ENCODE results near the gene KANSL1L.

Gene KANSL1L

DNA sequence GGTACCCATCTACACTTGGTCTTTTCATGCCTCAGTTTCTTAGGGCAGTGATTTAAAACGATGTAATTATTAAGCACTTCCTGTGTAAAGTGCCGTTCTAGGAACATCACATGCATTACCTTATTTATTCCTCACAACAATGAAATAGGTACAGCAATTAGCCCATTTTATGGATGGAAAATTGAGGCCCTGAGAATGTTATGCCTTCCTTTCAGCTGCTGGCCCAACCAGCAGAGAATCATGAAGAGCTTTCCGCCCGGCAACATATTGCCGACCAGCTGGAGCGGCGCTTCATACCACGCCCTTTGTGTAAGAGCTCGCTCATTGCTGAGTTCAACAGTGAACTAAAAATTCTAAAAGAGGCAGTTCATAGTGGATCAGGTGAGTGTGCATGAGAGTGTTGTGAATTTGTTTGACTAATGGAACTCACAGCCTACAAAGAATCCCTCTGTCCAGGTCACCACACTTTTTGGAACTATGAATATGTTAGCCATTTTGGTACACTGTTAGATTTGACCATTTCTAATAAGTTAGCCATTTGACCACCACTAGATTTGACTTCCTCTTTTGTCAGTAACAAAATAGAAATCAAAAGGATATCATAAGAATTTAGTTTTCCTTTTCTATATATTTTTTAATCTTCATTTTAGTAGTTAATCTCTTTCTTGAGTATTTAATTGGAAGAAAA is 194.4 kb downstream of the KANSL1L start:
- no peaks in the 10 kb centered on the region for H3K9me3 ChIP-seq (ENCODE audit: insufficient read depth, low read length)
- no peaks in the 10 kb centered on the region for H3K36me3 ChIP-seq (ENCODE audit: low read length)
- no peak overlapping the region for H3K4me2 ChIP-seq (ENCODE audit: low read depth, low read length, poor library complexity, severe bottlenecking)
- no peak overlapping the region for H2AFZ ChIP-seq (ENCODE audit: low read depth, low read length, severe bottlenecking)
- no peaks in the 10 kb centered on the region for H4K20me1 ChIP-seq (ENCODE audit: low read depth, low read length)
- no peak for TF ChIP-seq EZH2phosphoT487 (conservative IDR thresholded peaks at IDR 0.05; ENCODE audit: low read length)
- no peaks in the 10 kb centered on the region for H3K79me2 ChIP-seq (ENCODE audit: insufficient read depth, low read length)
- H3K27ac ChIP-seq (ENCODE audit: low read depth, low read length), result no peak overlapping the region
- H3K9ac ChIP-seq (ENCODE audit: low read length), result no peak overlapping the region
- H3F3A ChIP-seq (ENCODE audit: insufficient read depth), result no peaks in the 10 kb centered on the region
- H3K27me3 ChIP-seq (ENCODE audit: low read length), result no peaks in the 10 kb centered on the region
- H3K4me3 ChIP-seq (ENCODE audit: insufficient read depth, low read length, poor library complexity, severe bottlenecking), result no peak overlapping the region
- no peaks in the 10 kb centered on the region for H3K9me2 ChIP-seq (replicated peaks; ENCODE audit: insufficient read depth, low read length)

DNA sequence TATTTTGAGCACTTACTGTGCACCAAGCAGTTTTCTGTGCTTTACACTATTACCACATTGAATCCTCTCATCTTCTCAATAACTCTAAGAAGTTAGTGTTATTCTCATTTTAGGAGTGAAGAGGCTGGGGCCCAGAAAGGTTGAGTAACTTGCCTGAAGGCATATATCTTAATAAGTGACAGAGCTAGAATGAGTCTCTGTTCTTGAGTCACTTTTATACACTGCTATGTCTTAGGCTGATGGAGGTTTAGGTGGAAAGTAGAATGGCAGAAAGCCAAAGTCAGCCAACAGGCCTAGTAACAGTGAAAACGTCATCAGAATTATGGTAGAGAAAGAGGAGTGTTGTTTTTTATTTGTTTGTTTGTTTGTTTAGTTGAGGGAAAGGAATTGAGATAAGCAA is 196.6 kb downstream of the KANSL1L start:
- Histone ChIP-seq H3K9me2 (replicated peaks; ENCODE audit: insufficient read depth, low read length) (no peaks in the 10 kb centered on the region), H3K9ac (ENCODE audit: low read length) (no peak overlapping the region), H3K9me3 (ENCODE audit: insufficient read depth, low read length) (no peaks in the 10 kb centered on the region), H3K79me2 (ENCODE audit: insufficient read depth, low read length) (no peaks in the 10 kb centered on the region), H2AFZ (ENCODE audit: low read depth, low read length, severe bottlenecking) (no peak overlapping the region), H3K36me3 (ENCODE audit: low read length) (no peaks in the 10 kb centered on the region), H3K27me3 (ENCODE audit: low read length) (no peaks in the 10 kb centered on the region), H3F3A (ENCODE audit: insufficient read depth) (no peaks in the 10 kb centered on the region), H3K4me2 (ENCODE audit: low read depth, low read length, poor library complexity, severe bottlenecking) (no peak overlapping the region), H4K20me1 (ENCODE audit: low read depth, low read length) (no peaks in the 10 kb centered on the region), H3K27ac (ENCODE audit: low read depth, low read length) (no peak overlapping the region), H3K4me3 (ENCODE audit: insufficient read depth, low read length, poor library complexity, severe bottlenecking) (no peak overlapping the region)
- no peak for TF ChIP-seq EZH2phosphoT487 (conservative IDR thresholded peaks at IDR 0.05; ENCODE audit: low read length)
- TF ChIP-seq, protein P1, sequence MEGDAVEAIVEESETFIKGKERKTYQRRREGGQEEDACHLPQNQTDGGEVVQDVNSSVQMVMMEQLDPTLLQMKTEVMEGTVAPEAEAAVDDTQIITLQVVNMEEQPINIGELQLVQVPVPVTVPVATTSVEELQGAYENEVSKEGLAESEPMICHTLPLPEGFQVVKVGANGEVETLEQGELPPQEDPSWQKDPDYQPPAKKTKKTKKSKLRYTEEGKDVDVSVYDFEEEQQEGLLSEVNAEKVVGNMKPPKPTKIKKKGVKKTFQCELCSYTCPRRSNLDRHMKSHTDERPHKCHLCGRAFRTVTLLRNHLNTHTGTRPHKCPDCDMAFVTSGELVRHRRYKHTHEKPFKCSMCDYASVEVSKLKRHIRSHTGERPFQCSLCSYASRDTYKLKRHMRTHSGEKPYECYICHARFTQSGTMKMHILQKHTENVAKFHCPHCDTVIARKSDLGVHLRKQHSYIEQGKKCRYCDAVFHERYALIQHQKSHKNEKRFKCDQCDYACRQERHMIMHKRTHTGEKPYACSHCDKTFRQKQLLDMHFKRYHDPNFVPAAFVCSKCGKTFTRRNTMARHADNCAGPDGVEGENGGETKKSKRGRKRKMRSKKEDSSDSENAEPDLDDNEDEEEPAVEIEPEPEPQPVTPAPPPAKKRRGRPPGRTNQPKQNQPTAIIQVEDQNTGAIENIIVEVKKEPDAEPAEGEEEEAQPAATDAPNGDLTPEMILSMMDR (IDR thresholded peaks at IDR 0.05; ENCODE audit: insufficient read depth, low read length, poor library complexity, severe bottlenecking), result no peak

DNA sequence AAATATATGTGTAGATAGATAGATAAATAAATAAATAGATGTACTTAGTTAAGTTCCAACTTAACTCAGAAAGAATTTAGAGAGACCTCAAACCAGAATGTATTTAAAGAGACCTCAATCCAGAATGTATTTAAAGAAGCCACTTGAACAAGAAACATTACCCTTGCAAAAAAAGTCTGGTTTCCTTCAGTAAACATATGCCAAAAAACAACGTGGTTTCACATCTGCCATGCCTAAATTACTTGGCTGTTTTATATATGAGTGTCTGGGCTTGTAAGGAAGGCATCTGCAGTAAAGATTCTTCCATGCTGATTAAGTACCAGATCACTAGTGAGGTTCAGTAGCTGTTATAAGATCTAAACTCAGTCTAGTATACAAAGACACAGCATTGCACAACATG is 197.9 kb downstream of the KANSL1L start:
- H3K4me3 ChIP-seq (ENCODE audit: insufficient read depth, low read length, poor library complexity, severe bottlenecking), result no peak overlapping the region
- H3K9me2 ChIP-seq (replicated peaks; ENCODE audit: insufficient read depth, low read length), result no peaks in the 10 kb centered on the region
- H3K9ac ChIP-seq (ENCODE audit: low read length), result no peak overlapping the region
- H3K27me3 ChIP-seq (ENCODE audit: low read length), result no peaks in the 10 kb centered on the region
- H2AFZ ChIP-seq (ENCODE audit: low read depth, low read length, severe bottlenecking), result no peak overlapping the region
- H4K20me1 ChIP-seq (ENCODE audit: low read depth, low read length), result no peaks in the 10 kb centered on the region
- TF ChIP-seq, protein P1 (IDR thresholded peaks at IDR 0.05; ENCODE audit: insufficient read depth, low read length, poor library complexity, severe bottlenecking), result no peak
- no peak for TF ChIP-seq EZH2phosphoT487 (conservative IDR thresholded peaks at IDR 0.05; ENCODE audit: low read length)
- H3K27ac ChIP-seq (ENCODE audit: low read depth, low read length), result no peak overlapping the region
- no peak overlapping the region for H3K4me2 ChIP-seq (ENCODE audit: low read depth, low read length, poor library complexity, severe bottlenecking)
- no peaks in the 10 kb centered on the region for H3K36me3 ChIP-seq (ENCODE audit: low read length)
- no peaks in the 10 kb centered on the region for H3K79me2 ChIP-seq (ENCODE audit: insufficient read depth, low read length)
- H3K9me3 ChIP-seq (ENCODE audit: insufficient read depth, low read length), result no peaks in the 10 kb centered on the region
- no peaks in the 10 kb centered on the region for H3F3A ChIP-seq (ENCODE audit: insufficient read depth)
